T-helper 2 cell treated with Interferon-gamma antibody and Interleukin-4, amounts not matched to agents 100 ng/mL and 5 ng/mL, for 36 hours (primary cell): Measurements from ENCODE around the gene GPATCH2. TPM values are rescaled to one million over a fixed set of nuclear protein-coding genes. Genes with fewer than 3 reads are reported as not detected.
"Not testable (repeated sequence)": the region's sequence is repeated elsewhere in the genome, so short reads cannot be mapped to it uniquely, and the experiment has no call there.

Experiments
- intact Hi-C: fragments of 100-400 bp; cut with micrococcal nuclease; formaldehyde crosslinking; loops from one replicate; pipeline ENCODE4 v1.15.1; 2023
- total RNA-seq: library from RNA; stranded (reverse); gene quantifications from 2 replicates; pipeline ENCODE4 v1.2.3, GENCODE V29; 2022

GPATCH2 gene
- total RNA-seq, 1 donor from 2014 or later, result 12.0 TPM

DNA sequence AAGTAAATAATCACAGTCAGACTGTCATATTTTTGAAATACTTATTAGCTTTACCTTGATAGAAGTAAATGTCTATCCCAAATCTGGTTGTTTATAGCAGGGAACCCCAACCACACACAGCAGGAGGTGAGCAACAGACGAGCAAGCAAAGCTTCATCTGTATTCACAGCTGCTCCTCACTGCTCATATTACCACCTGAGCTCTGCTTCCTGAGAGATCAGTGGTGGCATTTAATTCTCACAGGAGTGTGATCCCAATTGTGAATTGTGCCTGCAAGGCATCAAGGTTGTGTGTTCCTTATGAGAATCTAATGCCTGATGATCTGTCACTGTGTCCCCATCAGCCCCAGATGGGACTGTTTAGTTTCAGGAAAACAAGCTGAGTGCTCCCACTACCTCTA, 104.3 kb downstream of the GPATCH2 start:
- intact Hi-C loops, result no loop called here

DNA sequence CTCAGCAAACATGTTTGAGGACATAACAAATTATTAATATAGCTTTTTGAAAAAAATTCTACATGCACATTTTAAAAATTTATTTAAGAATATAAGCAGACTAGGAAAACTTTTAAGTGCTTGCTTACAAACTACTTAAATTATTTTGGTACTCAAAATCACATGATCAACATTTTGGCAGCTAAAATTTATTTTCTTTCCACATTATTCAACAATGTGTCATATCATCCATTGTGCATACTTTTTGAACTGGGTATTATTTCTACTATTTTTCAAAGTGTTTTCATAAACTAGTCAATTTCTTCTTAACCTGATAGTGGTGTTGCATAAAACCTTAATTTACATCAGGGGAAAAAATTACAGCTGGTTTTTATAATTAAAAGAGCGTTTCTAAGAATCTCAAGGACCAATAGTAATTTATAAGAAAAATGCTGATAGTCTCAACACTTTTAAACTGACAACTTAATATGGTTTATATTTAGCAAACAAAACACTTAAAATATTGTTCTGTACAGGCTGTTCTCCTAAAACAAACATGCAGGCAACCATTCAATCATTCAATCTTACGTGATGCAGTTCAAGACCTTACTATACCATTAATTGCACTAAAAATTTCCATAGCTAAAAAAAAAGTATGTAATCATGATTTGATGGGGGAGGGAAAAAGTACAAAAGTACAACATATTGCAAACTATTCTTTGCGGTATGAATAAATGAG, 105.0 kb downstream of the GPATCH2 start:
- intact Hi-C loops, result no loop called here

DNA sequence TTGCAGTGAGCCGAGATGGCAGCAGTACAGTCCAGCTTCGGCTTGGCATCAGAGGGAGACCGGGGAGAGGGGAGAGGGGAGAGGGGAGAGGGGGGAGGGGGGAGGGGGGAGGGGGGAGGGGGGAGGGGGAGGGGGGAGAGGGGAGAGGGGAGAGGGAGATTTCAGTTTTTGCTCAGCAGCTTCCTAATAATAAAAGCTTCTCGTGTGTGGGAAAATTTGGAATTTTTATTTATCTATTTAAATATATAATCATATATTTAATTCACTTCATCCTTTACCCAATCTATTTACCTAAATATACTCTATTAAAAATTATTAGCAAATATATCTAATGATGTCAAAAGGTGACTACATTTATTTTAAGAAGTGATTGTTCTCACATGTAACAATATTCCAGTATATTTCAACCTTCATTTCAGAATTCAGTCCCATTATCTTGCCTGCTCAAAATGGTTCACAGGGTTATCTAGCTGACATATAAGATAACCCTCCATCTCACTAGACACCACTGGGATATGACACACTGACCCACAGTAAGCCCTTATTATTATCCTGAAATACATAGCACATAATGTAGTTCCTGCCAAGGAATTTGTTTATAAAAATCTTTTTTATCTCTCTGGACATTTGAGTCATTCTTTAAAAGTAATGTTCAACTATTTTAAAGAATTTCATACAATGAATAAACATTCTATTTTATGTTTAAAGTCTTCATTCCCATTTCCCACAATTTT, 105.9 kb downstream of the GPATCH2 start:
- intact Hi-C loops, result no loop called here

DNA sequence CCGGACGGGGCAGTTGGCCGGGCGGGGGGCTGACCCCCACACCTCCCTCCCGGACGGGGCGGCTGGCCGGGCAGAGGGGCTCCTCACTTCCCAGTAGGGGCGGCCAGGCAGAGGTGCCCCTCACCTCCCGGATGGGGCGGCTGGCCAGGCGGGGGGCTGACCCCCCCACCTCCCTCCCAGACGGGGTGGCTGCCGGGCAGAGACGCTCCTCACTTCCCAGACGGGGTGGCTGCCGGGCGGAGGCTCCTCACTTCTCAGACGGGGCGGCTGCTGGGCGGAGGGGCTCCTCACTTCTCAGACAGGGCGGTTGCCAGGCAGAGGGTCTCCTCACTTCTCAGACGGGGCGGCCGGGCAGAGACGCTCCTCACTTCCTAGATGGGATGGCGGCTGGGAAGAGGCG, 107.0 kb downstream of the GPATCH2 start:
- intact Hi-C loops, result not testable (repeated sequence)

DNA sequence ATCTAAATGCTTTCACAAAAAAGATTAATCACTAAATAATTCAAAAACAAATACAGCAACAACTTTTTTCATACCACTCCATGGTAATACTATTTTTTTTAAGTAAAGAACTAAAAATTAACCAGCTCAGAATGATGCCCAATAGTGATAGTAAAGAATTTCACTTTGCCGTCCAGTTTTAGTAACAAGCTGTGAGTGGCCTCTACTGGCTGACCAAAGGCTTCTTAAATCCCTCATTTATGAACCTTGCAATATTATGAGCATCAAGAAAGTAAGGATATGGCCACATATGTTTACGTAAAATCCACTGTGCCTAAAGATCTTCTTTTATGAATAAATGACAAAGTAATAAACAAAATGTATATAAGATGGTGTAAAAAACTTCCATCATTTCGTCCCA, 108.6 kb downstream of the GPATCH2 start:
- intact Hi-C loops, result no loop called here

DNA sequence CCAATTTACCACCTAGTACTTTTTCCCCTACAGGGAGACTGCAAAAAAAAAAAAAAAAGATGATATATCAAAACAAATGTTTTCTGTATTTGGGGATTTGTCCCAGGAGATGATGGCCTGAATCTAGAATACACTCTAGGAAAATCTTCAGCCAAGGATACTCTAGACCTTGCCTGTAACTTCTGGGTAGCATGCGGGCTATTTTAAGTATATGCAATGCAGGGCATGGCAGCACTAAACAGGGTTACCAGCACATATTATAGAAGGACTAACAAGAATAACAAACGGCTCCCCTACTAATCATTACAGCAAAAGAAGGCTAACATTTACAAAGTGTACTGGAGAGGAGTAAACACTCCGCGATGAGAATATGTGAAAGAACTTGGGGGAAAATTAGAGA, 109.6 kb downstream of the GPATCH2 start:
- intact Hi-C loops, result no loop called here

DNA sequence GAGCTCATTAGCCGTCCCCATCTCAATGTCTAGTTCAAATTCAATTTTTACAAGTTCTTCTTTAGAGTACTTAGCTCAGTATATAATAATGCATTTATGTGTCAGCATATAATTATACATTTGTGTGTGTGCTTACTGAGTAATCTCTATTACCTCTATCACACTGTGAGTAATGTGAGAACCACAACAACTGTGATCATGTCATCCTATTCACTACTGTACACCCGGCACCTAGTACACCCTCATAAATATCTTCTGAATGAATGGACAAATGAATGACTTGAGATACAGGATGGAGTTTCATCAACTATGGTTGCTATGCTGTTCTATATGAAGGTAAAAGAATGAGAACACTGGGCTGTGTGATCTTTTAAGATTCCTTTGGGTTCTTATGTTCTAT, 124.0 kb downstream of the GPATCH2 start:
- intact Hi-C loops, result no loop called here

DNA sequence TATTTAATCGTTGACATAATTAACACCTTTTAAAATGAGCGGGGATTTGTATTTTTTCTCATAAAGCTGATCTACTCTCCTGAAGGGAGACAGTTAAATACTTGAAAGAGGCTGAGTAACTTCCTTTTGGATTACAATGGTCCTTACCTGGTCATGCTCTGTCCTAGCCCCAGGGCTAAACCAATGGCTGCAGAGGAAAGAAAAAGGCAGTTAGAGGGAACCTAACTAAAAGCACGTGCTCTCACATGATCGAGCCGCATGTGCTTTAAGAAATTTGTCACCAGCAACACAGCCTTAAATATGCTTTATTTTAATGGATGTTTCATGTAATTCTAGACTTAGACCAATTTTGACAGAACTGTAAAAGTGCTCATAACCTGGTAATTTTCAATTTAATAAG, 132.7 kb downstream of the GPATCH2 start:
- intact Hi-C loops, result no loop called here

DNA sequence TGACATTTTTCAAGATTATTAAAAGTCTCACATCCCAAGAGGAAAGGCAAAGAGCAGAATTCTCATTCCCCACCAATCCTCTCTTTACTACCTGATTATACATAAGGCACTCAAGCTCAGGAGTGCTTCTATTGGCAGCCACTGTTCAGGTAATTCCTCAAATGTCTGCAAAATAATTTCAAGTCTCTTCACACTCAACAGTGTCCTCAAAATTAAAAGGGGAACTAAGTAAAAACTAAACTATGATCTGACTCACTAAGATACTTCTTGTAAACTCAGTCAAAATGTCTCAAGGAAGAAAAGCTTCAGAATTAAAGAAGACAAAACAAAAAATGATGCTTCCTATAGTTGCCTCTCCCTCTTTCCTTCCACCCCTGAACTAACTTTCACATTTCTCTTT, 135.6 kb downstream of the GPATCH2 start:
- intact Hi-C loops, result no loop called here

DNA sequence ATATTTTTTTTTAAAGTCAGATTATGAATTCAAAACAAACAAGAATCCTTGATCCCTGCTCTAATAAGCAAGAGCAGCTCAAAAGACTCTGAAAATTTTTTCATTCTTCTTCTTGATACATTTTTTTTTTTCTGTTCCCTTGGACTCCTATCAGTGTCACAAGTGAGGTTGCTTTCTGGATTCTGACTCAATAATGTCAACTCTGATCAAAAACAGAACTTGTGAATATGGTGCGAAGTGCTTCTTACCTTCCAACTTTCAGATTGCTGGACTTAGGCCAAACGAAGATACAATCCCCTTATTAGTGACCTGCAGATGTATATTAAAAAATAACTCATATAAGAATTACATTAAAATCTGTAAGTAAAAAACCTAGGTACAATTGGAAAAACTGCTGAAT, 136.1 kb downstream of the GPATCH2 start:
- intact Hi-C loops, result no loop called here

DNA sequence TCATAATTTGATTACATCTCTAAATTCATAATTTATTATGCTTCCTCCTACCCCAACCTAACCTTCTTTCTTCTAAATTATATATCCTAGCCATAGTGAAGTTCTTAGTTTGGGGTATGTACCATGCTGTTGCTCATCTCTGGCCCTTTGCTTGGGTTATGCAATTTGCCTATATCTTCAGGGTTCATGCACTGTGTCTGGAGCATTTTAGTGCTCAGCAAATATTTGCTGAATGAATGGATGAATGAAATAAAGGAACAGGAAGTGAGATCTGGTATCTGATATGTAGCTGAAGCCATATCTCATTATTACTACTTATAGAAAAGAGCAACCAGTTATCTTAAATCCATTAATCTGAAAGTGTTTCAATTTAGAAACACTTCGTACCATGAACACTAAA, 137.6 kb downstream of the GPATCH2 start:
- intact Hi-C loops, result no loop called here

DNA sequence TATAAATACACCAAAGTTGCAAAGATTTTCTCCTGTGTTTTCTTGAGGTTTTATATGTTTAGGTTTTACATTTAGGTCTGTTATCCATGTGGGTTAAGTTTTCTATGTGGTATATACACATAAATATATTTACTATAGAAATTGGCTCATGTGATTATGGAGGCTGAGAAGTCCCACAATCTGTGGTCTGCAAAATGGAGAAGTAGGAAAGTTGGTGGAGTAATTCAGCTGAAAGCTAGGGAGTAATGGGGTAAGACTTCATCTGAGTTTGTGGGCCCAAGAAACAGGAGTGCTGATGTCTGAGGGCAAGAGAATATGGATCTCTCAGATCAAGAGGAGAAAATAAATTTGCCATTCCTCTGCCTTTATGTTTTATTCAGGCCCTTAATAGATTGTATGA, 146.0 kb downstream of the GPATCH2 start:
- intact Hi-C loops, result no loop called here

DNA sequence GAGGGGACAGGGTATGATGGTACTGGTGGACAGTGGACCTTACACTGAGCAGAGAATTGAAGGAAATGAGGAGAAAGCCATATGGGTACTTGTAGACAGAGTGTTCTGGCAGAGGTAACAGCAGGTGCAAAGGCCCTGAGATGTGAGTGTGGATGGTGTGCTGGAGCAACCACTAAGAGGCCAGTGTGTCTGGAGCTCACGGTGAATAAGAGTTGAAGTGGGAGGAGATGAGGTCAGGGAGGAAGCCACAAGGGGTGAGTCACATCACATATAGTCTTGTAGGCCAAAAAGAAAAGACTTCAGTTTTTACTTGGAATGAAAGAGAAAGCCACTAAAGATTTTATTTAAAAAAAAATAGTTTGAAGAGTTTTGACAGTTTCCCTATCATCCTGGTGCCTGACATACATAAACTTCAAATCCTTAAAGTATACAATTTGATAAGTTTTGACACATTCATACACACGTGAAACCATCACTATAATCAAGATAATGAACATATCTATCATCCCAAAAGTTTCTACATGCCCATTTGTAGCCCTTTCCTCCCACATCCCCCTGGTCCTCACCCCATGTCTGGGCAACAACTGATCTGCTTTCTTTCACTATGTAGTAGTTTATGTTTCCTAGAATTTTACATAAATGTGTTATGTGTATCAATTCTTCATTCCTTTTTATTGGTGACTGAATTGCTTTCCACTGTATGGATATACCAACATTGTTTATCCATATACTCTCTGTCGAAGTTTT, 148.4 kb downstream of the GPATCH2 start:
- intact Hi-C loops, result loop anchor here (2.0 kb wide), 1 partner anchor 138 kb away; no protein-coding TSS in a partner anchor

DNA sequence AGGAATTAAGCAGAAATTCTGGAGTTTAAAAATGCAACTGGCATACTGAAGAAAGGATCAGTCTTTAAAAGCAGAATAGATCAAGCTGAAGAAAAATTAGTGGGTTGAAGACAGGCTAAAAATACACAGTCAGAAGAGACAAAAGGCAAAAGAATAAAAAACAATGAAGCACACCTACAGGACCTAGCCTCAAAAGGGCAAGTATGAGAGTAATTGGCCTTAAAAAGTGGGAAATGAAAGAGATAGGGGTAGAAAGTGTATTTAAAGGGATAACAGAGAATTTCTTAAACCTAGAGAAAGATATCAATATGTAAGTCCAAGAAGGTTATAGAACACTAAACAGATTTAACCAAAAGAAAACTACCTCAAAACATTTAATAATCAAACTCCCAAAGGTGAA, 152.4 kb downstream of the GPATCH2 start:
- intact Hi-C loops, result no loop called here

DNA sequence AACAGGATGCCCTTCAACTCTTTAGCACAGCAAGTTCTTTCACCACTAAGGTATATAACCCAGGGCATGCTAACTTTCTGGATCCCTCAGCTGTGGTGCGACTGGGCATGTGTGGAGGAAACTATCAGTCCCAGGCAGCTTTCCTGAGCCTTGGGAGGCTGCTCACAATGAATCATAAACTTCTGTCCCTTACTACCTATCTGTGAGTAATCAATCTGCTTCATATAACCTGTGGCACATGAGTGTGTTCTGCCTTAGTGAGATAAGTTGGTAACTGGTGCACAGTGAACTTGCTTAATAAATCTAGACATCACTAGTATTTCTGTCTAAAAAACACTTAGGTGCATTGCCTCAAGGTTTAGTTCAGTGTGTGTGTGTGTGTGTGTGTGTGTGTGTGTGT, 158.0 kb downstream of the GPATCH2 start:
- intact Hi-C loops, result no loop called here

DNA sequence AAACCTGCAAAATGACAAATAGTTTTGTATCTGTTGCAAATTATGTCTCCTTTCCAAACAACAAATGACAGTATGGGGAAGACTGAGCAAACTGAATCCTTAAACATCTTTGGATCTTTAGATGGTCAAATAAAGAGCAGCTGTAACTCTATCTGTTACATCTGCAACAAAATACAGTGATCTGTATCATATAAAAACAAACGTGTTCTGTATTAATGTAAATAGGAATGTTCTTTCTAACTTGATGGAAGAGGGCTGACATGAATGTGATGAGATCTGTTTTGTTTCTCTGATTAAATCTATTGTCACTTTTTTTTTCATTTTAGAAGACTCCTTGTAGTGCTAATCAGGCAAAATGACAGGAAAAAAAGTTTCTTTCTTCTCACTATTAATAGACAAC, 159.5 kb downstream of the GPATCH2 start:
- intact Hi-C loops, result no loop called here

DNA sequence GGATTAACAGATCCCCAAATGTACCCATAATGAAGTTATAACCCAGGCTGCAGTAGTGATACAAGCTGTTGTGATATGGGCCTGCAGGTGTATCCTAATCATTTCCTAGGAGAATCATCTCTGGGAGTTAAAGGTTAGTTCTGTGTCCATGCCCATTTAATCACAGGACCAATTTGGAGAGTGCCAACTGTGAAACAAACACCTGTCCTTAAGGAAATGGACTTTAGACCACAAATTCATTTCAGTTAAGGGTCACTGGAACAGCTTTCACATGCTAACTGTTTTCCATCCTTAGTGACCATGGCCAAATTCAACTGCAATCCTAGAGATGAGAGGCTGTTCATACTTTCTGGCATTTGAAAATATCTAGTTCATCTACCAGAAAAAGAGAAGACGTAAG, 160.9 kb downstream of the GPATCH2 start:
- intact Hi-C loops, result no loop called here

DNA sequence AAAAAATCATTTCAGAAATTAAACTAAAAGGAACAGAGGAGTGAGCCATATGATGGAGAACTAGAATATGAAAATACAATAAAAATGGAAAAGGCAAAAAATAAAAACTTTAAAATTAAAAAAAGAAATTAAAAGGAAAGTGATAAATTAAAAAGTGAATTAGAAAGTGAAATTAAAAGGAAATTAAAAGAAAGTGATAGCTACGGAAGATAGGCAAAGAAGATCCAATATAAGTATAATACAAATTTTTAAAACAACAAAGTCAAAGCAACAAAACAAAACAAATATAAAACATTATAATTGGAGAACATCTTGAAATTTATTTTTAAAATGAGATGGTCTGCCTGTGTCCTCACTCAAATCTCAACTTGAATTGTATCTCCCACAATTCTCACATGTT, 165.8 kb downstream of the GPATCH2 start:
- intact Hi-C loops, result no loop called here

DNA sequence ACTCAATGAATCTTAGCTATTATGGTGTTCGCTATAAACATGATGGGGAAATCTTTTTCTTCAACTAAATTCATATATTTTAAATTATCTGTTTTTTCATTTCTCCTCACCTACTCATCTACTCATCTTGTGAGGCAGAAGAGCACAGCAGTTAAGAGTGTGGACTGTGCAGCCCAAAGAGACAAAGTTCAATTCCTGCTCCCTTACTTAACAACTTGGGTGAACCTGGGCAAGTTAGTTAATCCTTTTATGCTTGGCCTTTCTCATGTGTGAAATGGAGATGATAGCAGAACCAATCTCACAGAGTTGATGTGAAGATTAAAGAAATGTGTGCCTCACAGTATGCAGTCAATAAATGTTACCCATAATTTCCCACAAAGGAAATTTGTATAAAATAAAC, 168.2 kb downstream of the GPATCH2 start:
- intact Hi-C loops, result no loop called here

DNA sequence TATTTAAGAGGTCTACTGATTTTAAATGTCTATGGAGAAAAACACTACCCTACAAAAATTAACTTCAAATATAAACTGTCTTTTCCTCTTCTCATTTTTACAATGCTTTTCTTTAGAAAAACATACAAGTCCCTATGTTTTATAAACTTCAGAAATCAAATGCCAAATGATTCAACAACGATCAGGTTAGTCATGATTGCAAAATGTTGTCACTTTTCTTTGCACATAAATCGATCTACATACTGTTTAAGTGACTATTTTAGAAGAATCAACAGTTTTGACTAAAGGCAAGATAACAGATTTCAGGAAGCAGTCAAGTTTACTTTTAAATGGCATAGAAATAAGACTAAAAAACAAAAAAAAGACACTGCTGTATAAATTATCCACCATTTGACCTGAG, 168.7 kb downstream of the GPATCH2 start:
- intact Hi-C loops, result no loop called here

DNA sequence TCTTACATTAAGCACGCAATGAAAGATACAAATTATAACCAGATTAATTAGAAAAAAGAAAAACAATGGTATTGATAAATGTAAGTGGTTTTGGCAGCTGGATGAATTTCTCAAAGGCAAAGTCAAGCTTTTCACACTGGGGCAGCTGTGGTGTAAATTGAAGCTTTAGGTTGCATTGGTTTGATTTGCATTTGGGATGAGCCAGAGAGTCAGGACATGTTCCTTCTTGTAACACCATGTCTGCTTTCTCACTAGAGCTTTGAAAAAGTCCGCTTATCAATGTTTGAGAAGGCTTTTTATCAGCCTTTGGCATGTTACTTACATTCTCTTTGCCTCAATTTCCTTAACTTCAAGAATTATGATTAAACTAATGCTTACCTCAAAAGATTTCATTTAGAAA, 173.9 kb downstream of the GPATCH2 start:
- intact Hi-C loops, result no loop called here

DNA sequence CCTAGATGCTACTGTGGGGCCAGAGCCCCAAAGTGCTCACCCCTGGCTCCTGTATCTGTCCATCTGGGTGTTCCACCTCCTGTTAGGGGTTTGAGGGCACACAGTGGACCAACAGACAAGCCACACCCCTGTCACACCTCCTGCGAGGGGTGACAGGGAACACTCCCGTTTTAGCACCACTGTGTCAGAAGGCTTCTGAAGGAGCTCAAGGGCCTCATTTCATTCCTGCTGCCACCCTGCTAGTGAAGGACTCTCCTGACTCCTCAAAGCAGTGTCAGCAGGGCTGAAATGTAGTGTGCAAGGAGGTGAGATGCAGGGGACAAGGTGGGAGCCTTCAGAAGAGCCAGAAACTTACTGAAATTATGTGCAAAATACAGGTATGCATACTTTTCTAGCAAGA, 174.6 kb downstream of the GPATCH2 start:
- intact Hi-C loops, result no loop called here
